Body of pancreas (tissue), 4 donors: ENCODE measurements around the gene CNTNAP2.

Experiments used
- CTCF ChIP-seq, 7 experiments: fragments of 450-650 bp in 4 of 7; fragments of 200-600 bp in 3 of 7; sonication (generic) in 3 of 7; IDR thresholded peaks; one replicate each; pipeline ENCODE4 v1.5.1; 2016 to 2019; ENCODE audit warnings: antibody characterized with exemption in 7 of 7
- POLR2A ChIP-seq, 3 donors: fragments of 450-650 bp; IDR thresholded peaks; one replicate each; pipeline ENCODE4 v1.6.1; 2016; ENCODE audit warnings: antibody characterized with exemption in 3 of 3, mild to moderate bottlenecking in 2 of 3

DNA sequence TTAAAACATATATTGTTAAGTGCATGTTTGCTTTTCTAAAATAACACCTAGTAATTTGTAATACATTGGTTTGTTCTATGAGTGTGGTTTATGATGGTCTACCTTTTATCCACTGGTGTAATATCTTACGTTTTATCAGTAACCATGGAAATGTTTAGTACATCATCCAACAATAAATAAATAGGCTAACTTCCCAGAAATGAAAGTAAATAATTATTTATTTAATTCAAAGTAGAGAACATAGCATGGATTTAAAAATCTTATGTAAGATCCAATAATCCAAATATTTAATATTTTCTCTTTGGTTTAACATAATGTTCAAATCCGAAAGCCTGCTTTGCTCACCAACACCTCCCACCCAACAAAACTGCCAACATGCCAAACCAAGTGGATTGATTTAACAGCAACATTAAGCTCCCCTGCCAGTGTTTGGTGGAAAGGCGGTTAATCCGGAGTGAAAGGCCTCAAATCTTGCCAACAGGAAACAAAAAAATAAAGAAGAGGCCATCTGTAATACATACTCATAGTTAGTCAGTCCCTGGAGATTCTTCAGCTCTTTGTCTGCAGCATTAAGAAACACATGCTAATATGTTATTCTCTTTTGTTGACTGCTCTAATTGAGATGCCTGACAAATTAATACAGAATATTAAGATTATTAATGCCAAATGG is 897.8 kb downstream of the CNTNAP2 start:
- TF ChIP-seq CTCF (IDR thresholded peaks at IDR 0.05) (no peak), POLR2A (IDR thresholded peaks at IDR 0.05) (no peak)
